Medulla oblongata (tissue), 1 donor: Measurements from ENCODE around the gene KBTBD4.
A peak's percentile ranks its signal among the peaks of the same experiment; 100 is the strongest.
"Not testable (repeated sequence)": the region's sequence is repeated elsewhere in the genome, so short reads cannot be mapped to it uniquely, and the experiment has no call there.

Source experiments
- DNase-seq: peaks from one replicate; pipeline ENCODE4 v3.0.0-alpha.2; 2015; ENCODE audit errors: extremely low spot score

KBTBD4 gene

DNA sequence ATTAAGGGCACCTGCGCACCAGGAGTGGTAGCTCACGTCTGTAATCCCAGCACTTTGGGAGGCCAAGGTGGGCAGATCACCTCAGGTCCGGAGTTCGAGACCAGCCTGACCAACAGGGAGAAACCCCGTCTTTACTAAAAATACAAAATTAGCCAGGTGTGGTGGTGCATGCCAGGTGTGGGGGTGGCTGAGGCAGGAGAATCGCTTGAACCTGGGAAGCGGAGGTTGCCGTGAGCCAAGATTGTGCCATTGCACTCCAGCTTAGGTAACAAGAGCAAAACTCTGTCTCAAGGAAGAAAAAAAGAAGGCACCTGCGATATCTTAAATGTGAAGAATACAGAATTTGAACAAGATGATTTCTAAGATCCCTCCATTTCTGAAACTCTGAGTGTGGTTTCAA, 52.7 kb downstream of the KBTBD4 start:
- DNase-seq = not testable (repeated sequence)

DNA sequence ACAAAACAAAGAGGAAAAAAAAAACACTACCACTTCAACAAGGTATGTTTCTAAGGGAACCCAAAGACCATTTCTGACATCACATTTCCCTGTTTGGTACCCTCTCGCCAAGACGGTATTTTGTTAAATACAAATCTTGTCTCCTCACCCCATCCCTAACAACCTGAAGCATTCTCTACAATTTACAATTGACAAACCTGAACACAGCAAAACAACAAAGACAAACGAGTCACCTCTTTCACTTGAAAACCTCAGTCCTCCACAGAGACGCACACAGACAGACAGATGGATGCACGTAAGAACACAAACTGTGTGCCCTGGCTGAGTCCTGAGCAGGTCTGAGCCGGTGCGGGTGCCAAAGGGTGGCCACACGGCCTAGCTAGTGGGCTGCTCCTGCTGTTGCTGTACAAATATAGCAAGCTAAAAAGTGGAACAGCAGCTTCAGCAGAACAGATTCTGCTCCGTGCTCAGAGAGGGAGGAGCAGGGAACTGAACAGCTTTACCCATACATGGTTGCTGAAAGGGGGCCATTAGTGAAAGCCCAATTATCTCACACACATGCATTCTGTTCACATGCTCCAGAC, 54.4 kb downstream of the KBTBD4 start:
- peak; percentile 38 for DNase-seq

DNA sequence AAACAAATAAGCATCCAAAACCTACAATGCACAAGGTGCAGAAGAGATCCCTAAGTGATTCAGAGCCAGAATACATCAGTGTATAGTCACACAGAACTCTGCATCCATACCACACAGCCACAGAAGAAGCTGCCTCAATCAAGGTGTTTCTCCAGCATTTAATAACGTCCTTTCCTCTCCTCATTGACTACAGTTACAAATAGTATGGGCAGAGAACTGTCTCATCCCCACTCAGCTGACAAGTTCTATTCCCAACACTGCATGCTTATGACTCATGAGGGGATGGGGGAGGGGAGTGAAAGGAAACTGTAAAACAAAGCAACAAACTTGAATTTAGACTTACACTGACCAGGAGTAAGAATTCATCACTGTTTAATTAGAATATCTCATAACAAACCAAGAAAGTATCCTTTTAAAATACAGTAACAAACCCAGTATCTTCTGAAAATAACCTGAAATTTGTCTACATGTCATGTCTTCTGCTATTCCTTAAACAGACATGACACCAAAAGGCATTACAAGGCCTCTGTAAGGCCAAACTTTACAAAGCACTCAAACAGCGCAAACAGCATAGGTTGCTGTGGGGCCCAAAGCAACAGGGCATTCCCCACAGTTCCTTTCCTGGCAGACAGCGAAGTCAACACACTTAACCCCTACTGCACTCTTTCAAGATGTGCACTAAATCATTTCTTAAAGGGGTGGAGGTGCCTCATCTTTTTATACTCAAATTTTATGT, 55.1 kb downstream of the KBTBD4 start:
- DNase-seq = peak; percentile 63
